SK-N-MC (cell line): ENCODE measurements around the gene NEK6.

ENCODE experiments used
- DNase-seq: peaks from one replicate; pipeline ENCODE4 v3.0.0-alpha.2; 2011; ENCODE audit warnings: low read depth, low spot score
- H3K27ac ChIP-seq: fragments of 200-600 bp; sonication (generic); 2 replicates; pipeline ENCODE4 v1.5.1; 2016; ENCODE audit warnings: mixed run types
- H3K36me3 ChIP-seq: fragments of 200-600 bp; sonication (generic); 2 replicates; pipeline ENCODE4 v1.6.1; 2017; ENCODE audit warnings: antibody characterized with exemption, low read length, mixed read lengths; ENCODE audit not compliant: insufficient read depth
- H3K4me3 ChIP-seq: fragments of 200-600 bp; sonication (generic); 2 replicates; pipeline ENCODE4 v1.5.1; 2016
- H3K9ac ChIP-seq: fragments of 200-600 bp; sonication (generic); 2 replicates; pipeline ENCODE4 v1.8.0; 2017; ENCODE audit warnings: mixed run types, mixed read lengths; ENCODE audit not compliant: insufficient read length
- H3K9me3 ChIP-seq: fragments of 200-600 bp; sonication (generic); 2 replicates; pipeline ENCODE4 v1.6.1; 2017; ENCODE audit warnings: low read depth, mild to moderate bottlenecking, antibody characterized with exemption, low read length, moderate library complexity, mixed read lengths
- EZH2 ChIP-seq: fragments of 200-600 bp; sonication (generic); IDR thresholded peaks from one replicate; pipeline ENCODE4 v1.6.1; 2017; ENCODE audit warnings: antibody characterized with exemption
- FOXP2 ChIP-seq: optimal IDR thresholded peaks from 2 replicates; pipeline ENCODE3; 2011; ENCODE audit warnings: mild to moderate bottlenecking, moderate library complexity; ENCODE audit not compliant: insufficient read depth; ENCODE audit errors: extremely low read length, control extremely low read depth
- POLR2AphosphoS5 ChIP-seq: IDR thresholded peaks from 2 replicates; pipeline ENCODE4 v1.6.1; 2012; ENCODE audit warnings: mild to moderate bottlenecking, low read depth, low read length, borderline replicate concordance

Gene NEK6

DNA sequence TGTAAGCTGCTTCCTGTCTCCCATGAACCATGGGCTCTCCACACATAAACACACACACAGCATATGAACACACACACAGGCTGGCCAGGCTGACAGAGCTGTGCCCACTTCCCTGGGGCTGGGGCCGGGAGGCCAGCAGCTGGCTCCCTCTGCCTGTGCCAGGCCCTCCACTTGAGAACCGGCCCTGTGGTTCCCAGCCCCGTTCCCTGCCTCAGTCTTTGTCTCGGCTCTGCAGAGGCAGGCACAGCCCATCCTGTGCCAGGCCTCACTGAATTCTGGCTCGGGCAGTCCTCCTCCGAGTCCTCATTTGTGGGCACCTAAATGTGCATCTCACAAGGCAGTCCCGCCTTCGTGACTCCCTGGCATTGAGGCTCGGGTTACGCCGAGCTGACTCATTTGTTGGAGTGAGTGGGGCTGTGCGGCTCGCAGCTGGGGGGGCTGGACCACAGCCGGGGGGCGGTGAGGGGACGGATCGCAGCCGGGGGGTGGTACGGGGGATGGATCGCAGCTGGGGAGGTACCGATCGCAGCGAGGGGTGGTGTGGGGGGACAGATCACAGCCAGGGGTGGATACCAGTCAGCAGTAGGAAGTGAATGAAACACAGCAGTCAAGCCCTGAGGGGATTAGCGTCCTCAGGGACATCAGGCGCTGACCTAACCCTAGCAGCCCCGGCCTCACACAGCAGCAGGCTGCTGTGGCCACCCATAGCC, 85.2 kb downstream of the NEK6 start:
- Histone ChIP-seq H3K36me3 (peaks cover under 1% of the 10 kb centered on the region; the same call in 1 of the 2 replicates), H3K9ac (peak overlapping the region; percentile 12), H3K9me3 (no peaks in the 10 kb centered on the region), H3K27ac (no peak overlapping the region), H3K4me3 (no peak overlapping the region)
- TF ChIP-seq EZH2, result no peak
- DNase-seq, result no peak

DNA sequence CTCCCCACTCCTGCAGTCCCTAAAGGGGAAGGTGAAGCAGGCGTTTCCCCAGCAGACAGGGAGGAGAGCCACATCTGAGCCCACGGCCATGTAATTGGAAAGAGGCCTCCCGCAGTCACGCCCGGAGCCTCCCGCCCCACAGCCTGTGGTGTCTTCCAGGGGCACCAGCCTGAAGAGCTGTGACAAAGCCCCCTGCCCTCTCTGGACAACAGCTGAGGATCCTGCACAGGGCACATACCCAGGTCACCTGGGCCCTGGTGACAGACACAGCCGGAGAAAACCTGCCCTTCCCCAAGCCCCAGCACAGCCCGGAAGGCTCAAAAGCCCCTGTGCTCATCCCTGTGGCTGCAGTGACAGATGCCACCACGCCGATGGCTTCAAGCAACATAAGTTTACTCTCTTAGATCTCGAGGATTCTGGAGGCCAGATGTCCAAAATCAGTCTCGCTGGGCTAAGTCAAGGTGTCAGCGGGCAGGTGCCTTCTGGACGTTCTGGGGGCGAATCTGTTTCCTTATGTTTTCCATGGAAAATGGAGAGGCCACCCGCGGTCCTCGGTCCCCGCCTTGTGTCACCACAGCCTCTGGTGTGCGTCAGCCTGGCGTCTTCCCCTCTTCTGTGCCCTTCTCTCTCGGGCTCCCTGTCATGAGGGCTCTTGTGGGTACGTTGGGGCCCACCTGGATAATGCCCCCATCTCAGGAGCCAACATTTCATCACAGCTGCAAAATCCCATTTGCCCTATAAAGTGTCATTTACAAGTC, 86.0 kb downstream of the NEK6 start:
- Histone ChIP-seq H3K9ac (no peak overlapping the region), H3K27ac (no peak overlapping the region), H3K9me3 (no peaks in the 10 kb centered on the region), H3K36me3 (peaks cover 9% of the 10 kb centered on the region; the same call in 1 of the 2 replicates), H3K4me3 (no peak overlapping the region)
- no peak for DNase-seq
- TF ChIP-seq POLR2AphosphoS5 (no peak), EZH2 (no peak), FOXP2 (no peak)

DNA sequence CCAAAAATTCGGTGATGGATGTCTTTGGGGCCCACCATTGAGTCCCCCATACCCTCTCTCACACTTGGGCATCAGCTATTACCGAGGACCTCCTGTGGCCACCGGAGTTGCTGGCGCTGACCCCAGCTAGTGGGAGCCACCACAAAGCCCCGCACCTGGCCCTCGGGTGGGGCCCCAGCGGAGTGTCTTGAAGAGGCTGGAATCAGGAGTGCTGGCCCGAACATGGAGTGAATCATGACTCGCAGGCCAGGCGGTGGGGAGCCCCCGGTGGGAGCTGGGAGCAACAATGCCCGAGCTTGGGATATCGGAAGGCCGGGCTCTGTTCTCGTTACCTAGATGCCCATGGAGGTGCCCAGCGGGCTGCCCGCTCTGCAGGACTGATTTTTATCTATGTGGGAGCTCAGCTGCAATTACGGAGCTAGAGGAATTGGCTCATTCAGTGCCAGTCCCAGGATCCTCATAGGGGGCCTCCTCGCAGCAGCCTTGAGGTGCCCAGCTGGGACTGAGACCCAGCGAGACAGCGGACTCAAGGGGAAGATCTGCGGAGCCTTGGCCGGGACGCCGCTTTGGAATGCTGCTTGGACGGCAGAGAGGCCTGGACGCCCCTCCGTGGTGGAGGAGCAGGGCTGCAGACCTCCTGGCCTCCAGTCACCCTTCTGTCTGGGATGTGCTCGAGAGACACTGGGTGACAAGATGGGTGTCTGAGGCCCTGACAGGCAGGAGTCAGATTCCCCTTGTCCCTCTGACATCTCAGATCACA, 86.7 kb downstream of the NEK6 start:
- H3K9ac ChIP-seq, result no peak overlapping the region
- no peak overlapping the region for H3K4me3 ChIP-seq
- TF ChIP-seq EZH2, result no peak
- no peak for TF ChIP-seq POLR2AphosphoS5
- TF ChIP-seq FOXP2, result no peak
- peaks cover 15% of the 10 kb centered on the region; the same call in 1 of the 2 replicates for H3K36me3 ChIP-seq
- no peak for DNase-seq
- H3K27ac ChIP-seq, result no peak overlapping the region
- no peaks in the 10 kb centered on the region for H3K9me3 ChIP-seq

DNA sequence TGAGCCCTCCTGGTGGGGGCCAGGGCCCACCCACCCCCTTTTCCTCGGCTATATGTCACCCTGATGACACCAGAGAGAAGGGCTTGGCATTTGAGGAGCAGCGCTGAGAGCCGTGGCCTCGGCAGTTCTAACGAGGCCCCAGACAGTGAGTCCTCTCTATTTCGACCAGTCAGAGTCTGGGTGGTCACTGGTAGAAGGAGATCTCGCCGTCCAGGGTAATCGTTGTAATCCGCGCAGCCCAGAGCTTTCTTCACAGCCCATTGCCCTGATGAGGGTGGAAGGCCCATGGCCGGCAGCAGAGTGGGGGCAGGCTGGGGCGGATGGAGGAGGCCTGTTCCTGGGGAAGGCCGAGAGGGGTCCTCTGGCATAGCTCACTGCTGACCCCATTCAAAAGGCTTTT, 87.3 kb downstream of the NEK6 start:
- Histone ChIP-seq H3K4me3 (no peak overlapping the region), H3K9ac (no peak overlapping the region), H3K27ac (no peak overlapping the region), H3K36me3 (peaks cover 19% of the 10 kb centered on the region; the same call in 1 of the 2 replicates), H3K9me3 (no peaks in the 10 kb centered on the region)
- TF ChIP-seq POLR2AphosphoS5 (no peak), EZH2 (no peak), FOXP2 (no peak)
- no peak for DNase-seq

DNA sequence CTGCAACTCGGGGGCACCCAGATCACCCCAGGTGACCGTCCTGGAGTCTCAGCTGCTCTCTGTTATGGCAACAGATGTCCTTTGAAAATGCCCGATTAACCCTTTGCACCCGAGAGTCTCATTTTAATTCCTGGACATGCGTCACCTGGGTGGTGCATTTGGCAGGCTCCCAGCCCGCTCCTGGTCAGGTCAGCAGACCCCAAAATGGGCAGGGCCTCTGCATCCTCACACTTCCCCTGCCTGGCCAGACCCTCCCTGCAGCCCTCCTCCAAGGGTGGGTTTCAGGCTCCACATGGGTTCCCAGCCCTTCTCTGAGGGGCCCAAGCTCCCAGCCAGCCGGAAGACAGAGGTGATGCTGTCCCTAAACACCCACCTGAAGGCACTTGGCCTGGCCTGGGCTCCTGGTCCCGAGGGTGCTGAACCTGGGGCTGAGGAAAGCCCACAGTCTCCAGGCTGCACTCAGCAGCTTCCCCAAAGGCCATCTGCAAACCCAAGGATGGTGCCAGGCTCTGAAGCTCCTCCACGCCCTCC, 88.1 kb downstream of the NEK6 start:
- Histone ChIP-seq H3K4me3 (no peak overlapping the region), H3K9ac (no peak overlapping the region), H3K9me3 (no peaks in the 10 kb centered on the region), H3K27ac (no peak overlapping the region), H3K36me3 (peaks cover 24% of the 10 kb centered on the region)
- TF ChIP-seq FOXP2, result no peak
- TF ChIP-seq POLR2AphosphoS5, result no peak
- no peak for DNase-seq

DNA sequence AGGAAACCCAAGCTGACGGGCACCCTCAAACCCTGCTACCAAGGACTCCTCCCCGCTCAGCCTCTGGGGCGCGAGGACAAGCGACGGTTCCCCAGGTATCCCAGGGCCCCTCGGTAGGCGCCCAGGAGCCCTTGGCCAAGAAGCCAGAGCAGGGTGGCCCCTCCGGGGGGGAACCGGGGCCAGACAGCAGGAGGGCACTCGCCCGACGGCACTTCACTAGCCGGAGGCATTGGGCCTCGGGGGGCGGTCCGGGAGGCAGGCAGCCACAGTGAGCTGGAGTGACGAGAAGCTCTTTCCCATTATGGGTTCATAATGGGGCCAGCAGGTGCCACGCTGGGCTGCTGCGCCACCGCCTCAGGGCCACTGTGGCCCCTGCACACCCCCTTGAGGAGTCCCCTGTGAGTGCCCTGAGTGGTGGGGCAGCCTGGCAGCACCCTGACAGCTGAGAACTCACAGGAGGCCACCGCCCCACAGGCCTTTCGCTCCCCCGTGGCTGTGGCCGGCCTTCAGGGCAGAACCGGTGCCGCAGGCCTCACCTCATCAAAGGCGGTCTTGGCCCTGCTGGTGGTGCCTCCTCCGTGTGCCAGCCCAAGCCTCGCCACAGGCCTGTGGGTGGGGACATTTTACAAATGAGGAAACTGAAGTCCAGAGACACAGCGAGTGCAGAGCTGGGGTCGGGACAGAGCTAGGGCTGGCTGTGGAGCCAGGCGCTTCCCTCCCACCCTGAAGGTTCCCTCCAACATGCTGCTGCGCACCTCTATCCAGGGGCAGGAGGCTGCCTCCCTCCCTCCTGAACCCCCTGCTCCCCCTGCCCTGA, 88.8 kb downstream of the NEK6 start:
- H3K36me3 ChIP-seq, result peaks cover 32% of the 10 kb centered on the region
- no peak overlapping the region for H3K4me3 ChIP-seq
- H3K9me3 ChIP-seq, result no peaks in the 10 kb centered on the region
- TF ChIP-seq EZH2, result no peak
- no peak for DNase-seq
- H3K9ac ChIP-seq, result no peak overlapping the region
- H3K27ac ChIP-seq, result no peak overlapping the region

DNA sequence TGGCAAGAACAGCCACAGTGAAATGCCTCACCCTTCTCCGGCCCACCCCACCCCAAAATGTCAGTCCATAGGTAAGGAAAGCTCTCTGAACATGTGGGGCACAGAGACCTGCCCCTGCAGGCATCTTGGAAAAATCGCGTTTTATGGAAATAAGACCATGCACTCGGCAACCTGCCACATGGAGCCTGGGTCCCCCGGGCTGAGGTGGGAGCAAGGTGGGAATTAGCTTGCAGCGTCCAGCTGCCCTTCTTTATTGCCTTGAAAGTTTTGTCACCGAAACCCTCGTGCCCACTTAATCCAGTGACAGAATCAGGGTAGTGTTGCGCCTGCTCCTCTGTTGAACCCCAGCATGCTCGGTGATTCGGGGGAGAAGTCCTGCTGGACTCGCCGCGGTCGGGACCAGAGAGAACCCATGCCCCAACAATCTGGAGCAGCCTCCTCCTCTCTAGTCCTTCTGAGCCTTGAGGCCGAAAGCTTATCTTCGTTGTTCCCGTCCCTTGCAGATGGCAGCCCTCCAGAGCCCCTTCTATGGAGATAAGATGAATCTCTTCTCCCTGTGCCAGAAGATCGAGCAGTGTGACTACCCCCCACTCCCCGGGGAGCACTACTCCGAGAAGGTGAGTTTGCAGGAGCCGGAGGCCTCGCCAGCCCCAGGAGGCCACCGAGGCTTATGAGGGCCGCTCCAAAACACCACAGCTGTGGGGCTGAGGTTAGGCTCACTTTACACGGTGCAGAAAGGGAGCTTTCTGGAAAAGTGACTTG, 89.6 kb downstream of the NEK6 start:
- H3K9ac ChIP-seq, result no peak overlapping the region
- no peak for DNase-seq
- no peak overlapping the region for H3K27ac ChIP-seq
- peaks cover 40% of the 10 kb centered on the region for H3K36me3 ChIP-seq
- no peaks in the 10 kb centered on the region for H3K9me3 ChIP-seq
- H3K4me3 ChIP-seq, result no peak overlapping the region
- TF ChIP-seq FOXP2 (no peak), EZH2 (no peak), POLR2AphosphoS5 (no peak)

DNA sequence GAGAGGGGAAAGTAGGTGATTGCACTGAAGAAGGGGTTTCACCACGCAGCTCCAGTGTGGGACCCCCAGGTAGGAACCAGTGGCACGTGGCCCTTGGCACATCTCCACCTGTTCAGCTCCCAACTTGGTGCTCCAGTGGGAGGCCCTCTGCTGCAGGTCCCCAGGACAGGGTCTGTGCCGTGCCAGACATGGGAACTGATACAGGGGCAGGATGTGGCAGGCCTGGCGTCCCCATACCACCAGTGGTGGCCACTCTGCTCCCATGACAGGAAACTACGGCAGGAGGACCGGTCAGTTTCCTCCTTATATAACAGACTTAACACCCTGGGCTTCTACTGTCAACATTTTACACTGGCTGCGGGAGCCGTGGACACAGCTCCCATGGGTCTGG, 90.2 kb downstream of the NEK6 start:
- no peak overlapping the region for H3K4me3 ChIP-seq
- no peaks in the 10 kb centered on the region for H3K9me3 ChIP-seq
- H3K27ac ChIP-seq, result no peak overlapping the region
- TF ChIP-seq FOXP2 (no peak), POLR2AphosphoS5 (no peak), EZH2 (no peak)
- DNase-seq, result no peak
- H3K36me3 ChIP-seq, result peaks cover 46% of the 10 kb centered on the region
- H3K9ac ChIP-seq, result no peak overlapping the region
